IPS DF 6.9 (cell line): ENCODE results near the gene HACD1.
"Not testable (repeated sequence)": the region's sequence is repeated elsewhere in the genome, so short reads cannot be mapped to it uniquely, and the experiment has no call there.

ENCODE experiments used
- DNase-seq: peaks from one replicate; pipeline ENCODE4 v3.0.0-alpha.2; 2013; ENCODE audit warnings: low read depth, low spot score
- H3K27ac ChIP-seq: one replicate; pipeline ENCODE4 v1.5.1; 2013; ENCODE audit warnings: low read length, control low read depth
- H3K27me3 ChIP-seq: 2 replicates; pipeline ENCODE4 v1.6.1; 2013; ENCODE audit warnings: mild to moderate bottlenecking, low read length; ENCODE audit not compliant: control insufficient read depth, insufficient read depth
- H3K36me3 ChIP-seq: 2 replicates; pipeline ENCODE4 v1.6.1; 2013; ENCODE audit warnings: low read length; ENCODE audit not compliant: control insufficient read depth, insufficient read depth
- H3K4me1 ChIP-seq: 2 replicates; pipeline ENCODE4 v1.6.1; 2013; ENCODE audit warnings: low read length; ENCODE audit not compliant: control insufficient read depth, insufficient read depth
- H3K4me3 ChIP-seq: 2 replicates; pipeline ENCODE4 v1.5.1; 2013; ENCODE audit warnings: mild to moderate bottlenecking, low read length
- H3K9me3 ChIP-seq: 2 replicates; pipeline ENCODE4 v1.6.1; 2013; ENCODE audit warnings: low read length, inconsistent platforms; ENCODE audit not compliant: control insufficient read depth, insufficient read depth
- WGBS: extraction: QIAGEN DNeasy Blood & Tissue Kit; methylation state at CpG from one replicate; pipeline ENCODE4 v1.1.7; 2013; ENCODE audit warnings: mixed read lengths, missing lambda C conversion rate; ENCODE audit not compliant: insufficient read length, insufficient coverage; 5-methylcytosine and 5-hydroxymethylcytosine counted together

The HACD1 gene

GRCh38 chr10:17643339-17643754, 26.2 kb upstream of the HACD1 start:
- no peaks in the 10 kb centered on the region for H3K36me3 ChIP-seq

GRCh38 chr10:17640331-17640816, 23.2 kb upstream of the HACD1 start:
- DNase-seq = no peak
- H3K27ac ChIP-seq = no peak overlapping the region
- H3K4me1 ChIP-seq = no peaks in the 10 kb centered on the region
- H3K4me3 ChIP-seq = no peak overlapping the region
- H3K36me3 ChIP-seq = no peaks in the 10 kb centered on the region
- WGBS = no CpG with 5 or more reads among the region's 4 CpGs
- H3K27me3 ChIP-seq = no peaks in the 10 kb centered on the region
- no peaks in the 10 kb centered on the region for H3K9me3 ChIP-seq

More at GRCh38 chr10:17643339-17643754, 26.2 kb upstream of the HACD1 start:
- Histone ChIP-seq H3K4me3 (peak overlapping the region; percentile 70), H3K27me3 (no peaks in the 10 kb centered on the region), H3K4me1 (no peaks in the 10 kb centered on the region), H3K9me3 (no peaks in the 10 kb centered on the region), H3K27ac (no peak overlapping the region)
- DNase-seq = no peak
- WGBS = no CpG with 5 or more reads among the region's 13 CpGs

- no peaks in the 10 kb centered on the region for H3K9me3 ChIP-seq
- no CpG with 5 or more reads among the region's 5 CpGs for WGBS
- H3K4me1 ChIP-seq = no peaks in the 10 kb centered on the region
- H3K36me3 ChIP-seq = no peaks in the 10 kb centered on the region
- H3K27ac ChIP-seq = no peak overlapping the region
- DNase-seq = no peak
- H3K27me3 ChIP-seq = no peaks in the 10 kb centered on the region
- no peak overlapping the region for H3K4me3 ChIP-seq
Measured at GRCh38 chr10:17637869-17638268, 20.7 kb upstream of the HACD1 start.

GRCh38 chr10:17633353-17633752, 16.2 kb upstream of the HACD1 start:
- no CpG with 5 or more reads among the region's 1 CpG for WGBS
- no peak for DNase-seq
- H3K9me3 ChIP-seq = no peaks in the 10 kb centered on the region

GRCh38 chr10:17632590-17632989, 15.4 kb upstream of the HACD1 start:
- H3K36me3 ChIP-seq, H3K4me1 ChIP-seq, H3K4me3 ChIP-seq, H3K27ac ChIP-seq, H3K9me3 ChIP-seq, DNase-seq, H3K27me3 ChIP-seq: not testable (repeated sequence)
- WGBS = no CpG with 5 or more reads among the region's 8 CpGs

More at GRCh38 chr10:17633353-17633752, 16.2 kb upstream of the HACD1 start:
- Histone ChIP-seq H3K4me1 (no peaks in the 10 kb centered on the region), H3K4me3 (no peak overlapping the region), H3K27ac (no peak overlapping the region), H3K27me3 (no peaks in the 10 kb centered on the region), H3K36me3 (no peaks in the 10 kb centered on the region)

GRCh38 chr10:17626656-17627055, 9.5 kb upstream of the HACD1 start:
- Histone ChIP-seq H3K4me1 (no peaks in the 10 kb centered on the region), H3K27ac (no peak overlapping the region), H3K27me3 (no peaks in the 10 kb centered on the region), H3K36me3 (no peaks in the 10 kb centered on the region), H3K4me3 (no peak overlapping the region), H3K9me3 (no peaks in the 10 kb centered on the region)
- no peak for DNase-seq
- whole genome bisulfite sequencing = no CpG with 5 or more reads among the region's 1 CpG

- Histone ChIP-seq H3K4me1 (no peaks in the 10 kb centered on the region), H3K4me3 (no peak overlapping the region), H3K27ac (no peak overlapping the region), H3K27me3 (no peaks in the 10 kb centered on the region), H3K36me3 (no peaks in the 10 kb centered on the region), H3K9me3 (no peaks in the 10 kb centered on the region)
- no peak for DNase-seq
- WGBS = no CpG with 5 or more reads among the region's 3 CpGs
Measured at GRCh38 chr10:17624996-17625395, 7.8 kb upstream of the HACD1 start.

GRCh38 chr10:17622061-17622460, 4.9 kb upstream of the HACD1 start:
- Histone ChIP-seq H3K36me3 (no peaks in the 10 kb centered on the region), H3K4me1 (no peaks in the 10 kb centered on the region), H3K27me3 (no peaks in the 10 kb centered on the region), H3K4me3 (no peak overlapping the region), H3K27ac (no peak overlapping the region), H3K9me3 (no peaks in the 10 kb centered on the region)
- no peak for DNase-seq
- 100% methylated on average over 3 of the region's 8 CpGs for WGBS

GRCh38 chr10:17616403-17617030, 657 bp downstream of the HACD1 start:
- peak overlapping the region; percentile 75; the same call in 1 of the 2 replicates for H3K4me3 ChIP-seq
- no peaks in the 10 kb centered on the region for H3K36me3 ChIP-seq
- no peak overlapping the region for H3K27ac ChIP-seq
- H3K4me1 ChIP-seq = no peaks in the 10 kb centered on the region
- no peaks in the 10 kb centered on the region for H3K9me3 ChIP-seq
- peak; percentile 41 for DNase-seq
- no peaks in the 10 kb centered on the region for H3K27me3 ChIP-seq
- WGBS = no CpG with 5 or more reads among the region's 48 CpGs

- no peaks in the 10 kb centered on the region for H3K36me3 ChIP-seq
- no peaks in the 10 kb centered on the region for H3K9me3 ChIP-seq
- no peaks in the 10 kb centered on the region for H3K27me3 ChIP-seq
- no peak overlapping the region for H3K4me3 ChIP-seq
- no peak overlapping the region for H3K27ac ChIP-seq
- whole genome bisulfite sequencing = no CpG with 5 or more reads among the region's 13 CpGs
- no peak for DNase-seq
- H3K4me1 ChIP-seq = no peaks in the 10 kb centered on the region
Measured at GRCh38 chr10:17609523-17610079, 7.6 kb downstream of the HACD1 start.
